Measurements from ENCODE around the gene SIRPD.

The SIRPD gene

GRCh38 chr20:1536893-1537730 is 20.4 kb downstream of the SIRPD start:
- no peaks in the 10 kb centered on the region for H3K79me2 ChIP-seq (ENCODE audit: insufficient read depth, low read length)
- no peaks in the 10 kb centered on the region for H3K9me3 ChIP-seq (ENCODE audit: low read length)
- H3K4me2 ChIP-seq (ENCODE audit: low read length), result no peak overlapping the region
- no peak overlapping the region for H3K4me3 ChIP-seq (ENCODE audit: low read depth, low read length, poor library complexity, severe bottlenecking)
- TF ChIP-seq CTCF (IDR thresholded peaks at IDR 0.05; ENCODE audit: low read length) (no peak), EZH2 (IDR thresholded peaks at IDR 0.05; ENCODE audit: borderline replicate concordance, low read length) (no peak)
- no peak overlapping the region for H2AFZ ChIP-seq (ENCODE audit: low read length)
- H3K27me3 ChIP-seq (ENCODE audit: insufficient read depth, low read length), result peaks cover 8% of the 10 kb centered on the region; the same call in 1 of the 2 replicates
- no peak overlapping the region for H3K27ac ChIP-seq (ENCODE audit: low read depth, low read length, poor library complexity, severe bottlenecking)
- no peak overlapping the region for H3K9ac ChIP-seq (ENCODE audit: low read length)
- no peaks in the 10 kb centered on the region for H3K36me3 ChIP-seq (ENCODE audit: insufficient read depth, low read length)
- H3K9me2 ChIP-seq (ENCODE audit: low read depth, low read length), result no peaks in the 10 kb centered on the region
- no peaks in the 10 kb centered on the region for H4K20me1 ChIP-seq (ENCODE audit: insufficient read depth, low read length)
- H3F3A ChIP-seq (ENCODE audit: insufficient read depth, low read length), result no peaks in the 10 kb centered on the region
- no peaks in the 10 kb centered on the region for H3K4me1 ChIP-seq (ENCODE audit: insufficient read depth, low read length, severe bottlenecking)

- H3K4me3 ChIP-seq (ENCODE audit: low read depth, low read length, poor library complexity, severe bottlenecking), result no peak overlapping the region
- H3K36me3 ChIP-seq (ENCODE audit: insufficient read depth, low read length), result no peaks in the 10 kb centered on the region
- H3F3A ChIP-seq (ENCODE audit: insufficient read depth, low read length), result no peaks in the 10 kb centered on the region
- H3K9me2 ChIP-seq (ENCODE audit: low read depth, low read length), result no peaks in the 10 kb centered on the region
- H3K4me1 ChIP-seq (ENCODE audit: insufficient read depth, low read length, severe bottlenecking), result no peaks in the 10 kb centered on the region
- H3K79me2 ChIP-seq (ENCODE audit: insufficient read depth, low read length), result no peaks in the 10 kb centered on the region
- H3K4me2 ChIP-seq (ENCODE audit: low read length), result no peak overlapping the region
- no peak for TF ChIP-seq CTCF (IDR thresholded peaks at IDR 0.05; ENCODE audit: low read length)
- TF ChIP-seq EZH2 (IDR thresholded peaks at IDR 0.05; ENCODE audit: borderline replicate concordance, low read length), result no peak
- H3K9ac ChIP-seq (ENCODE audit: low read length), result no peak overlapping the region
- H3K9me3 ChIP-seq (ENCODE audit: low read length), result no peaks in the 10 kb centered on the region
- peaks cover 8% of the 10 kb centered on the region; the same call in 1 of the 2 replicates for H3K27me3 ChIP-seq (ENCODE audit: insufficient read depth, low read length)
- no peak overlapping the region for H3K27ac ChIP-seq (ENCODE audit: low read depth, low read length, poor library complexity, severe bottlenecking)
- H2AFZ ChIP-seq (ENCODE audit: low read length), result no peak overlapping the region
- H4K20me1 ChIP-seq (ENCODE audit: insufficient read depth, low read length), result no peaks in the 10 kb centered on the region
Measured at GRCh38 chr20:1535420-1536175, 21.9 kb downstream of the SIRPD start.

GRCh38 chr20:1534526-1534925 is 23.0 kb downstream of the SIRPD start:
- Histone ChIP-seq H3K4me1 (ENCODE audit: insufficient read depth, low read length, severe bottlenecking) (no peaks in the 10 kb centered on the region), H3K4me3 (ENCODE audit: low read depth, low read length, poor library complexity, severe bottlenecking) (no peak overlapping the region), H3K9ac (ENCODE audit: low read length) (no peak overlapping the region), H3K9me2 (ENCODE audit: low read depth, low read length) (no peaks in the 10 kb centered on the region), H3K9me3 (ENCODE audit: low read length) (no peaks in the 10 kb centered on the region), H3K79me2 (ENCODE audit: insufficient read depth, low read length) (no peaks in the 10 kb centered on the region), H2AFZ (ENCODE audit: low read length) (no peak overlapping the region), H3F3A (ENCODE audit: insufficient read depth, low read length) (no peaks in the 10 kb centered on the region), H3K4me2 (ENCODE audit: low read length) (no peak overlapping the region), H3K27ac (ENCODE audit: low read depth, low read length, poor library complexity, severe bottlenecking) (no peak overlapping the region), H3K36me3 (ENCODE audit: insufficient read depth, low read length) (no peaks in the 10 kb centered on the region), H3K27me3 (ENCODE audit: insufficient read depth, low read length) (peaks cover 8% of the 10 kb centered on the region; the same call in 1 of the 2 replicates), H4K20me1 (ENCODE audit: insufficient read depth, low read length) (no peaks in the 10 kb centered on the region)
- no peak for TF ChIP-seq CTCF (IDR thresholded peaks at IDR 0.05; ENCODE audit: low read length)
- TF ChIP-seq EZH2 (IDR thresholded peaks at IDR 0.05; ENCODE audit: borderline replicate concordance, low read length), result no peak
